Endothelial cell of umbilical vein (primary cell): ENCODE data around the gene EPHA8. TPM values are rescaled to one million over a fixed set of nuclear protein-coding genes. Genes with fewer than 3 reads are reported as not detected.
A peak's percentile ranks its signal among the peaks of the same experiment; 100 is the strongest.

Experiments
- BruUV-seq: library from RNA; stranded (reverse); fragments of 400-500 nt; replicated peaks from 2 replicates; lab custom pipeline; 2021; lab: Mats Ljungman, UMichigan
- CTCF ChIA-PET: fragments of 300-600, 350-600 bp; sonication (Branson Sonifier 250); formaldehyde crosslinking; loops from one replicate; lab custom pipeline; 2021; ENCODE audit warnings: antibody characterized with exemption, inconsistent platforms; lab: Charles Lee
- POLR2A ChIA-PET: fragments of 300-600, 350-600 bp; sonication (Branson Sonifier 250); formaldehyde crosslinking; loops from one replicate; lab custom pipeline; 2021; ENCODE audit warnings: antibody characterized with exemption, inconsistent platforms; lab: Charles Lee
- DNase-seq: peaks from one replicate; pipeline ENCODE4 v3.0.0-alpha.2; 2011; ENCODE audit warnings: low read depth, low spot score
- FAIRE-seq: peaks from 2 replicates; lab custom pipeline; 2011; peaks lifted over from hg19 to GRCh38; lab: Jason Lieb, UNC
- H2AFZ ChIP-seq: 2 replicates; pipeline ENCODE4 v1.6.0; 2012; ENCODE audit warnings: low read depth, low read length, control low read depth, inconsistent platforms
- H3K27ac ChIP-seq: 2 replicates; pipeline ENCODE4 v1.5.1; 2011; ENCODE audit warnings: low read depth, mild to moderate bottlenecking, control low read depth, low read length, moderate library complexity; ENCODE audit not compliant: insufficient read depth
- H3K27me3 ChIP-seq, 2 experiments: 2 replicates each; pipeline versions ENCODE4 v1.6.0 to v1.6.1; 2011; ENCODE audit warnings: low read length in 2 of 2, mixed read lengths in 1 of 2; ENCODE audit not compliant: control insufficient read depth in 2 of 2, insufficient read depth in 2 of 2
- H3K36me3 ChIP-seq, 2 experiments: 2 replicates in 1 of 2; 3 replicates in 1 of 2; pipeline ENCODE4 v1.5.1; 2011; ENCODE audit warnings: low read length in 2 of 2, mild to moderate bottlenecking in 1 of 2, moderate library complexity in 1 of 2; ENCODE audit not compliant: control insufficient read depth in 2 of 2, insufficient read depth in 2 of 2; ENCODE audit errors: extremely low read depth in 1 of 2
- H3K4me1 ChIP-seq: 3 replicates; pipeline ENCODE4 v1.5.1; 2011; ENCODE audit warnings: mild to moderate bottlenecking, low read length; ENCODE audit not compliant: control insufficient read depth, insufficient read depth; ENCODE audit errors: extremely low read depth
- H3K4me2 ChIP-seq: 2 replicates; pipeline ENCODE4 v1.6.1; 2011; ENCODE audit warnings: low read length, control low read depth, mixed read lengths; ENCODE audit not compliant: insufficient read depth
- H3K4me3 ChIP-seq, 3 experiments: fragments of 200-600 bp in 1 of 3; sonication (generic), shearing (Covaris generic) in 1 of 3; replicated peaks in 1 of 3; 2 replicates each; pipeline ENCODE4 v1.5.1; 2011 to 2016; ENCODE audit warnings: control low read depth in 3 of 3, low read length in 3 of 3, mild to moderate bottlenecking in 2 of 3, inconsistent platforms in 1 of 3, low read depth in 1 of 3, moderate library complexity in 1 of 3; ENCODE audit not compliant: insufficient read depth in 1 of 3
- H3K79me2 ChIP-seq: 2 replicates; pipeline ENCODE4 v1.6.0; 2012; ENCODE audit warnings: low read length, inconsistent platforms; ENCODE audit not compliant: control insufficient read depth, insufficient read depth
- H3K9ac ChIP-seq: replicated peaks from 2 replicates; pipeline ENCODE3; 2011; ENCODE audit warnings: low read length, control low read depth; ENCODE audit not compliant: insufficient read depth; ENCODE audit errors: extremely low read depth
- H3K9me1 ChIP-seq: replicated peaks from 3 replicates; pipeline ENCODE4 v1.6.0; 2011; ENCODE audit warnings: mild to moderate bottlenecking, low read length; ENCODE audit not compliant: control insufficient read depth, insufficient read depth; ENCODE audit errors: extremely low read depth
- H3K9me3 ChIP-seq: replicated peaks from 2 replicates; pipeline ENCODE4 v1.5.1; 2012; ENCODE audit warnings: low read length, inconsistent platforms; ENCODE audit not compliant: control insufficient read depth, insufficient read depth
- H4K20me1 ChIP-seq: replicated peaks from 2 replicates; pipeline ENCODE3; 2011; ENCODE audit warnings: mild to moderate bottlenecking, low read length; ENCODE audit not compliant: control insufficient read depth, insufficient read depth; ENCODE audit errors: extremely low read depth
- CTCF ChIP-seq, 2 donors: IDR thresholded peaks; 1 replicate in 1 of 2; 2 replicates in 1 of 2; pipeline ENCODE4 v1.5.1; 2011; ENCODE audit warnings: low read length in 2 of 2, mild to moderate bottlenecking in 2 of 2, moderate library complexity in 2 of 2, control low read depth in 1 of 2, inconsistent platforms in 1 of 2, low read depth in 1 of 2; ENCODE audit not compliant: insufficient read depth in 1 of 2; ENCODE audit errors: extremely low read depth in 1 of 2
- EZH2 ChIP-seq: IDR thresholded peaks from 2 replicates; pipeline ENCODE4 v1.6.1; 2012; ENCODE audit warnings: borderline replicate concordance, low read depth, mild to moderate bottlenecking, moderate library complexity, low read length, inconsistent platforms; ENCODE audit not compliant: severe bottlenecking
- JUN ChIP-seq: IDR thresholded peaks from 2 replicates; pipeline ENCODE4 v1.6.1; 2011; ENCODE audit warnings: borderline replicate concordance, low read depth; ENCODE audit not compliant: insufficient read length, insufficient read depth
- MYC ChIP-seq: IDR thresholded peaks from one replicate; pipeline ENCODE4 v1.6.1; 2011; ENCODE audit warnings: mild to moderate bottlenecking, low read depth, low read length
- dilution Hi-C: fragments of 300-500 bp; cut with MboI; formaldehyde crosslinking; loops from one replicate; pipeline ENCODE4 v1.15.0; 2019; ENCODE audit warnings: low sequenced_read_pairs; ENCODE audit not compliant: extremely low pct_ligation_motif_present
- intact Hi-C: fragments of 100-400 bp; cut with micrococcal nuclease; formaldehyde crosslinking; loops from one replicate; pipeline ENCODE4 v1.10.0; 2022
- polyA plus RNA-seq, 4 experiments: library from polyadenylated mRNA; depleted of rRNA in 3 of 4; stranded (reverse) in 3 of 4; unstranded in 1 of 4; fragments of >200 nt; gene quantifications; 2 replicates each; pipeline versions ENCODE4 v1.2.1 to v1.2.3, GENCODE V29; 2011 to 2012; ENCODE audit warnings: missing spikeins in 1 of 4
- total RNA-seq: library from RNA; stranded (reverse); gene quantifications from 2 replicates; pipeline ENCODE4 v1.2.3, GENCODE V29; 2021

Gene EPHA8
- total and polyA plus RNA-seq, 2 donors (not counting 3 experiments of a cell fraction or from before 2014, with no cell fraction given) = not detected

GRCh38 chr1:22563671-22564602 lies 648 bp downstream of the EPHA8 start:
- no peak overlapping the region for H2AFZ ChIP-seq
- H3K79me2 ChIP-seq = no peaks in the 10 kb centered on the region
- intact Hi-C loops (loop anchor here (10.0 kb wide), 1 partner anchor 139 kb away; no protein-coding TSS in a partner anchor), dilution Hi-C loops (no loop called here)
- CTCF ChIA-PET = no interaction called here
- no peak overlapping the region for H3K9ac ChIP-seq
- TF ChIP-seq EZH2 (peak; percentile 87), CTCF (IDR thresholded peaks at IDR 0.05; ENCODE audit: extremely low read depth in 1 of 2, insufficient read depth in 1 of 2, low read depth in 1 of 2, low read length in 2 of 2) (no peak), JUN (no peak), MYC (no peak)
- H3K36me3 ChIP-seq = no peaks in the 10 kb centered on the region
- POLR2A ChIA-PET = no interaction called here
- H4K20me1 ChIP-seq = no peaks in the 10 kb centered on the region
- peaks cover 35 to 51% of the 10 kb centered on the region in 2 experiments for H3K27me3 ChIP-seq
- H3K9me3 ChIP-seq = no peaks in the 10 kb centered on the region
- H3K4me2 ChIP-seq = no peak overlapping the region
- H3K27ac ChIP-seq = no peak overlapping the region
- no TSS peak for BruUV-seq
- no peaks in the 10 kb centered on the region for H3K4me1 ChIP-seq
- H3K9me1 ChIP-seq = no peaks in the 10 kb centered on the region
- H3K4me3 ChIP-seq = no peak overlapping the region
- no peak for DNase-seq
- no peak for FAIRE-seq
